ENCODE data around the gene FHOD3. TPM values are rescaled to one million over a fixed set of nuclear protein-coding genes. Genes with fewer than 3 reads are reported as not detected.
A peak's percentile ranks its signal among the peaks of the same experiment; 100 is the strongest.

The FHOD3 gene
- total and polyA plus RNA-seq, 9 of the 15 experiments (the other 6 are each of a cell fraction or from before 2014, with no cell fraction given) = 0.11 TPM; not detected in 8

DNA sequence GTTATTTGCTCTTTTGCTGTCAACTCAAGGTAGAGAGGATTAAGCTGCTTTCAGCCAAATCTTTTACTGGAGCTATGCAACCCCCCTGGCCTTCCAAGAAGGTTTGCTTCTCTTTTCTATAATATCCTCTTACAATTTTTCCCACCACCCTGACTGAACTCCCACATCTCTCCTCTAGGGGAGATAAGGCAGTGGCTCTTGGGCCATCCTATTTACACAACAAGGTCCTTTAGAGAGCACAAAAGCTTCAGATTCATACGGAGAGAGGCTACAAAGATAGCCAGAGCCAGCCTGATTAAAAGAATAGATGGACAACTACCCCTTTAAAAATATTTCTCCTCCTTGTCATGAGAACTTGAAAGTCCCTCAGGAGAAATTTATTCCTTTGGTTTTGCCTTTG, 435.6 kb downstream of the FHOD3 start:
- intact Hi-C loops (cut with micrococcal nuclease) = no loop called here
- Histone ChIP-seq H3K79me2 (ENCODE audit: control insufficient read depth, insufficient read depth, low read length) (no peaks in the 10 kb centered on the region), H3K9me1 (ENCODE audit: control insufficient read depth, insufficient read depth, low read length) (no peaks in the 10 kb centered on the region), H3K36me3 (ENCODE audit: control insufficient read depth, insufficient read depth, low read length) (no peaks in the 10 kb centered on the region), H4K20me1 (replicated peaks; ENCODE audit: control insufficient read depth, insufficient read depth, low read length) (no peaks in the 10 kb centered on the region), H2AFZ (ENCODE audit: low read depth, low read length) (no peak overlapping the region), H3K27ac (ENCODE audit: extremely low read depth, low read depth, low read length) (no peak overlapping the region), H3K27me3 (ENCODE audit: control insufficient read depth in 2 of 2, insufficient read depth in 2 of 2, low read length in 2 of 2) (peaks cover 0 to 4% of the 10 kb centered on the region in 2 experiments; a peak in 1 of 5 replicates), H3K4me1 (replicated peaks in 1 of 2; ENCODE audit: control insufficient read depth in 2 of 2, insufficient read depth in 2 of 2, low read length in 2 of 2) (no peaks in the 10 kb centered on the region), H3K9me3 (replicated peaks; ENCODE audit: control insufficient read depth, insufficient read depth, low read depth, low read length) (no peaks in the 10 kb centered on the region), H3K9ac (ENCODE audit: insufficient read depth in 1 of 2, low read depth in 2 of 2, low read length in 2 of 2) (no peak overlapping the region), H3K4me2 (ENCODE audit: insufficient read depth, low read length) (no peak overlapping the region), H3K4me3 (no peak overlapping the region)
- FAIRE-seq (no peak), ATAC-seq (peak; percentile 73), DNase-seq (ENCODE audit: extremely low read depth in 1 of 4, low spot score in 3 of 4) (no peak)
- ChIA-PET CTCF (ENCODE audit: low intra/inter-chr PET ratio) (no interaction called here), POLR2A (interaction anchor here (0.8 kb wide), 1 partner anchor 16 kb away, joined by 4 read pairs; no protein-coding TSS in a partner anchor)
- BruUV-seq (replicated peaks) = no TSS peak
- WGBS (ENCODE audit: insufficient coverage, low coverage, missing lambda C conversion rate) = 0% methylated on average over 1 of the region's 1 CpG
- in situ Hi-C loops (cut with MboI) = no loop called here
- TF ChIP-seq BMI1 (IDR thresholded peaks at IDR 0.05; ENCODE audit: low read length) (no peak), HSF4 (CRISPR knock-in tag; IDR thresholded peaks at IDR 0.05; ENCODE audit: borderline replicate concordance) (no peak), ZNF707 (CRISPR knock-in tag; conservative IDR thresholded peaks at IDR 0.05) (no peak), RUNX1 (IDR thresholded peaks at IDR 0.05; ENCODE audit: low read depth) (no peak), ZC3H4 (CRISPR knock-in tag; IDR thresholded peaks at IDR 0.05; ENCODE audit: borderline replicate concordance) (no peak), U2AF2 (optimal IDR thresholded peaks at IDR 0.05; ENCODE audit: low read depth, low read length) (no peak), TBP (optimal IDR thresholded peaks at IDR 0.05; ENCODE audit: low read depth, low read length) (no peak), ZC3H8 (IDR thresholded peaks at IDR 0.05) (no peak)
- TF ChIP-seq, protein P1, sequence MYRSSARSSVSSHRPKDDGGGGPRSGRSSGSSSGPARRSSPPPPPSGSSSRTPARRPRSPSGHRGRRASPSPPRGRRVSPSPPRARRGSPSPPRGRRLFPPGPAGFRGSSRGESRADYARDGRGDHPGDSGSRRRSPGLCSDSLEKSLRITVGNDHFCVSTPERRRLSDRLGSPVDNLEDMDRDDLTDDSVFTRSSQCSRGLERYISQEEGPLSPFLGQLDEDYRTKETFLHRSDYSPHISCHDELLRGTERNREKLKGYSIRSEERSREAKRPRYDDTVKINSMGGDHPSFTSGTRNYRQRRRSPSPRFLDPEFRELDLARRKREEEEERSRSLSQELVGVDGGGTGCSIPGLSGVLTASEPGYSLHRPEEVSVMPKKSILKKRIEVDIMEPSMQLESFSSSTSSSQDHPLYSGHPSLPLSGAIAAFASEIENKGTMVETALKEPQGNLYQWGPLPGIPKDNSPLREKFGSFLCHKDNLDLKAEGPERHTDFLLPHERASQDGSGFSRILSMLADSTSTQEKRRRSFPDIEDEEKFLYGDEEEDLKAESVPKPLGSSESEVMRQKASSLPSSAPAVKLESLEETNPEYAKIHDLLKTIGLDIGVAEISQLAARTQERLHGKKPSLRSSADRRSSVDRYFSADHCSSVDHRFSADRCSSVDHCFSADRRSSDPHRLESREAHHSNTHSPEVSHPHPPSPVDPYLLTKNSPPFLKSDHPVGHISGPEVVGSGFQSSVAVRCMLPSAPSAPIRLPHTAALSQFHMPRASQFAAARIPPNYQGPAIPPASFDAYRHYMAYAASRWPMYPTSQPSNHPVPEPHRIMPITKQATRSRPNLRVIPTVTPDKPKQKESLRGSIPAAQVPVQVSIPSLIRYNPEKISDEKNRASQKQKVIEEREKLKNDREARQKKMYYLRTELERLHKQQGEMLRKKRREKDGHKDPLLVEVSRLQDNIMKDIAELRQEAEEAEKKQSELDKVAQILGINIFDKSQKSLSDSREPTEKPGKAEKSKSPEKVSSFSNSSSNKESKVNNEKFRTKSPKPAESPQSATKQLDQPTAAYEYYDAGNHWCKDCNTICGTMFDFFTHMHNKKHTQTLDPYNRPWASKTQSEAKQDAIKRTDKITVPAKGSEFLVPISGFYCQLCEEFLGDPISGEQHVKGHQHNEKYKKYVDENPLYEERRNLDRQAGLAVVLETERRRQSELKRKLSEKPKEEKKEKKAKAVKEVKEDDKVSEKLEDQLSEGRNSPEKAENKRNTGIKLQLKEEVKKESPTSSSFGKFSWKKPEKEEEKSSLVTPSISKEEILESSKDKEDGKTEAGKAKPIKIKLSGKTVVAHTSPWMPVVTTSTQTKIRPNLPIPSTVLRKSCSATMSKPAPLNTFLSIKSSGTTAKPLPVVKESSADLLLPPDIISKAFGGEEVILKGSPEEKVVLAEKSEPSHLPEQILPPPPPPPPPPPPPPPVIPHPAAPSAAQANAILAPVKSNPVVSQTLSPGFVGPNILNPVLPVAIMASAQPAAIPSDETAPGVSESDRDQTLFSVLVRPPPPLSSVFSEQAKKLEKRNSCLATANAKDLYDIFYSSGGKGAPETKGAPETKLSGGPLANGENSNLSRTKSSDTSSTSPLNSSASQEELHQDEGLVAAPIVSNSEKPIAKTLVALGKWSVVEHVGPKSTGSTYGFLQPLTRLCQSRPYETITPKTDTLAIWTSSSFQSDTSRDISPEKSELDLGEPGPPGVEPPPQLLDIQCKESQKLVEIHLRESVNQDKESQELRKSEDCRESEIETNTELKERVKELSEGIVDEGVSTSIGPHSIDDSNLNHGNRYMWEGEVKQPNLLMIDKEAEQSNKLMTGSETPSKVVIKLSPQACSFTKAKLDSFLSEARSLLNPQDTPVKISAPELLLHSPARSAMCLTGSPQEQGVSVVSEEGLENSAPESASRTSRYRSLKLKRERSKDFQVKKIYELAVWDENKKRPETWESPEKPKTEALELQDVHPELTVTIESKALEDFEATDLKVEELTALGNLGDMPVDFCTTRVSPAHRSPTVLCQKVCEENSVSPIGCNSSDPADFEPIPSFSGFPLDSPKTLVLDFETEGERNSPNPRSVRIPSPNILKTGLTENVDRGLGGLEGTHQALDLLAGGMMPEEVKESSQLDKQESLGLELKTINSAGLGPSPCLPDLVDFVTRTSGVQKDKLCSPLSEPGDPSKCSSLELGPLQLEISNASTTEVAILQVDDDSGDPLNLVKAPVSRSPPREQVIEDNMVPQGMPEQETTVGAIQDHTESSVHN (IDR thresholded peaks at IDR 0.05; ENCODE audit: borderline replicate concordance in 1 of 2, low read depth in 1 of 2) = no peak
- TF ChIP-seq, protein P2, sequence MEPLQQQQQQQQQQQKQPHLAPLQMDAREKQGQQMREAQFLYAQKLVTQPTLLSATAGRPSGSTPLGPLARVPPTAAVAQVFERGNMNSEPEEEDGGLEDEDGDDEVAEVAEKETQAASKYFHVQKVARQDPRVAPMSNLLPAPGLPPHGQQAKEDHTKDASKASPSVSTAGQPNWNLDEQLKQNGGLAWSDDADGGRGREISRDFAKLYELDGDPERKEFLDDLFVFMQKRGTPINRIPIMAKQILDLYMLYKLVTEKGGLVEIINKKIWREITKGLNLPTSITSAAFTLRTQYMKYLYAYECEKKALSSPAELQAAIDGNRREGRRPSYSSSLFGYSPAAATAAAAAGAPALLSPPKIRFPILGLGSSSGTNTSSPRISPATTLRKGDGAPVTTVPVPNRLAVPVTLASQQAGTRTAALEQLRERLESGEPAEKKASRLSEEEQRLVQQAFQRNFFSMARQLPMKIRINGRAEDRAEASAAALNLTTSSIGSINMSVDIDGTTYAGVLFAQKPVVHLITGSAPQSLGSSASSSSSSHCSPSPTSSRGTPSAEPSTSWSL (CRISPR knock-in tag; IDR thresholded peaks at IDR 0.05; ENCODE audit: borderline replicate concordance) = no peak
- TF ChIP-seq, protein P3, sequence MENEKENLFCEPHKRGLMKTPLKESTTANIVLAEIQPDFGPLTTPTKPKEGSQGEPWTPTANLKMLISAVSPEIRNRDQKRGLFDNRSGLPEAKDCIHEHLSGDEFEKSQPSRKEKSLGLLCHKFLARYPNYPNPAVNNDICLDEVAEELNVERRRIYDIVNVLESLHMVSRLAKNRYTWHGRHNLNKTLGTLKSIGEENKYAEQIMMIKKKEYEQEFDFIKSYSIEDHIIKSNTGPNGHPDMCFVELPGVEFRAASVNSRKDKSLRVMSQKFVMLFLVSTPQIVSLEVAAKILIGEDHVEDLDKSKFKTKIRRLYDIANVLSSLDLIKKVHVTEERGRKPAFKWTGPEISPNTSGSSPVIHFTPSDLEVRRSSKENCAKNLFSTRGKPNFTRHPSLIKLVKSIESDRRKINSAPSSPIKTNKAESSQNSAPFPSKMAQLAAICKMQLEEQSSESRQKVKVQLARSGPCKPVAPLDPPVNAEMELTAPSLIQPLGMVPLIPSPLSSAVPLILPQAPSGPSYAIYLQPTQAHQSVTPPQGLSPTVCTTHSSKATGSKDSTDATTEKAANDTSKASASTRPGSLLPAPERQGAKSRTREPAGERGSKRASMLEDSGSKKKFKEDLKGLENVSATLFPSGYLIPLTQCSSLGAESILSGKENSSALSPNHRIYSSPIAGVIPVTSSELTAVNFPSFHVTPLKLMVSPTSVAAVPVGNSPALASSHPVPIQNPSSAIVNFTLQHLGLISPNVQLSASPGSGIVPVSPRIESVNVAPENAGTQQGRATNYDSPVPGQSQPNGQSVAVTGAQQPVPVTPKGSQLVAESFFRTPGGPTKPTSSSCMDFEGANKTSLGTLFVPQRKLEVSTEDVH (IDR thresholded peaks at IDR 0.05; ENCODE audit: low read depth, partially characterized antibody) = no peak

All from K562 (cell line).